Astrocyte (in vitro differentiated cells and primary cell): ENCODE measurements around the gene TLK2. TPM values are rescaled to one million over a fixed set of nuclear protein-coding genes. Genes with fewer than 3 reads are reported as not detected.

Experiments
- DNase-seq: peaks from one replicate; pipeline ENCODE4 v3.0.0-alpha.2; 2010; ENCODE audit warnings: low read depth
- FAIRE-seq: peaks from 2 replicates; lab custom pipeline; 2011; peaks lifted over from hg19 to GRCh38; lab: Jason Lieb, UNC
- H2AFZ ChIP-seq: 2 replicates; pipeline ENCODE4 v1.6.0; 2012; ENCODE audit warnings: low read depth, low read length, inconsistent platforms
- H3K27ac ChIP-seq: 2 replicates; pipeline ENCODE4 v1.5.1; 2011; ENCODE audit warnings: low read depth, low read length, inconsistent platforms
- H3K27me3 ChIP-seq: 2 replicates; pipeline ENCODE4 v1.6.0; 2011; ENCODE audit warnings: low read length, inconsistent platforms; ENCODE audit not compliant: insufficient read depth
- H3K36me3 ChIP-seq: 2 replicates; pipeline ENCODE4 v1.5.1; 2011; ENCODE audit warnings: low read length, inconsistent platforms; ENCODE audit not compliant: insufficient read depth
- H3K4me1 ChIP-seq: 2 replicates; pipeline ENCODE4 v1.5.1; 2011; ENCODE audit warnings: low read length, inconsistent platforms; ENCODE audit not compliant: insufficient read depth
- H3K4me2 ChIP-seq: 2 replicates; pipeline ENCODE4 v1.6.0; 2012; ENCODE audit warnings: low read length, inconsistent platforms
- H3K4me3 ChIP-seq: 2 replicates; pipeline ENCODE4 v1.5.1; 2011; ENCODE audit warnings: low read depth, mild to moderate bottlenecking, low read length, inconsistent platforms; ENCODE audit not compliant: insufficient read depth
- H3K79me2 ChIP-seq: 2 replicates; pipeline ENCODE4 v1.6.0; 2012; ENCODE audit warnings: mild to moderate bottlenecking, low read length, inconsistent platforms; ENCODE audit not compliant: insufficient read depth
- H3K9ac ChIP-seq: 2 replicates; pipeline ENCODE4 v1.6.0; 2012; ENCODE audit warnings: mild to moderate bottlenecking, low read length, inconsistent platforms
- H3K9me3 ChIP-seq: 2 replicates; pipeline ENCODE4 v1.5.1; 2012; ENCODE audit warnings: low read depth, mild to moderate bottlenecking, low read length, inconsistent platforms; ENCODE audit not compliant: insufficient read depth
- H4K20me1 ChIP-seq: 2 replicates; pipeline ENCODE4 v1.6.0; 2012; ENCODE audit warnings: low read length, inconsistent platforms; ENCODE audit not compliant: insufficient read depth
- H3K27ac Mint-ChIP-seq: one replicate; pipeline ENCODE4 v1.8.0; 2021; ENCODE audit warnings: mild to moderate bottlenecking, mixed read lengths; ENCODE audit not compliant: unreplicated experiment
- H3K27me3 Mint-ChIP-seq: one replicate; pipeline ENCODE4 v1.8.0; 2021; ENCODE audit warnings: low read depth, mixed read lengths; ENCODE audit not compliant: unreplicated experiment
- H3K36me3 Mint-ChIP-seq: one replicate; pipeline ENCODE4 v1.8.0; 2021; ENCODE audit warnings: low read depth, mixed read lengths; ENCODE audit not compliant: unreplicated experiment
- H3K4me1 Mint-ChIP-seq: one replicate; pipeline ENCODE4 v1.8.0; 2021; ENCODE audit warnings: low read depth, mixed read lengths; ENCODE audit not compliant: unreplicated experiment
- H3K4me3 Mint-ChIP-seq: one replicate; pipeline ENCODE4 v1.8.0; 2021; ENCODE audit warnings: mild to moderate bottlenecking, moderate library complexity, mixed read lengths; ENCODE audit not compliant: unreplicated experiment
- H3K9me3 Mint-ChIP-seq: one replicate; pipeline ENCODE4 v1.8.0; 2021; ENCODE audit warnings: mild to moderate bottlenecking, mixed read lengths; ENCODE audit not compliant: unreplicated experiment
- CTCF ChIP-seq: IDR thresholded peaks from 2 replicates; pipeline ENCODE4 v1.5.1; 2011; ENCODE audit warnings: low read depth, mild to moderate bottlenecking, inconsistent platforms, low read length, moderate library complexity; ENCODE audit not compliant: insufficient read depth
- EZH2 ChIP-seq: IDR thresholded peaks from 2 replicates; pipeline ENCODE4 v1.6.1; 2012; ENCODE audit warnings: mild to moderate bottlenecking, low read length, inconsistent platforms; ENCODE audit not compliant: insufficient read depth
- total RNA-seq: library from RNA; stranded (reverse); gene quantifications from 2 replicates; pipeline ENCODE4 v1.2.1, GENCODE V29; 2021

Gene TLK2
- total RNA-seq, 1 donor from 2014 or later, result 53.0 TPM

GRCh38 chr17:62627219-62627903 is 148.7 kb downstream of the TLK2 start, which contains the start of gene MRC2:
MRC2 (plus strand) TSS chr17:62627670; CDS start chr17:62627803, 133 bp downstream.
- Mint-ChIP-seq H3K4me3 (peak within 1 kb of the TSS; percentile 99), H3K27me3 (no peaks in the 10 kb centered on the region), H3K9me3 (no peaks in the 10 kb centered on the region), H3K27ac (peak within 1 kb of the TSS; percentile 99), H3K4me1 (peaks cover 35% of the 10 kb centered on the region), H3K36me3 (peaks cover 29% of the 10 kb centered on the region)
- H3K4me1 ChIP-seq, result peaks cover 43% of the 10 kb centered on the region
- H3K27me3 ChIP-seq, result no peaks in the 10 kb centered on the region
- H2AFZ ChIP-seq, result peak within 1 kb of the TSS; percentile 57
- H3K79me2 ChIP-seq, result peaks cover 55% of the 10 kb centered on the region
- DNase-seq (peak; percentile 83), FAIRE-seq (no peak)
- no peaks in the 10 kb centered on the region for H3K9me3 ChIP-seq
- H3K4me2 ChIP-seq, result peak within 1 kb of the TSS; percentile 99
- peak within 1 kb of the TSS; percentile 97 for H3K9ac ChIP-seq
- H3K27ac ChIP-seq, result peak within 1 kb of the TSS; percentile 95
- peak within 1 kb of the TSS; percentile 88 for H3K4me3 ChIP-seq
- TF ChIP-seq CTCF, result no peak
- TF ChIP-seq EZH2, result no peak
- H4K20me1 ChIP-seq, result peaks cover 40% of the 10 kb centered on the region
- H3K36me3 ChIP-seq, result no peaks in the 10 kb centered on the region

GRCh38 chr17:62627904-62628633 is 149.4 kb downstream of the TLK2 start:
- Mint-ChIP-seq H3K9me3 (no peaks in the 10 kb centered on the region), H3K27ac (peak overlapping the region; percentile 99), H3K4me1 (peaks cover 41% of the 10 kb centered on the region), H3K4me3 (peak overlapping the region; percentile 99), H3K27me3 (no peaks in the 10 kb centered on the region), H3K36me3 (peaks cover 30% of the 10 kb centered on the region)
- Histone ChIP-seq H3K36me3 (no peaks in the 10 kb centered on the region), H3K79me2 (peaks cover 62% of the 10 kb centered on the region), H3K27me3 (no peaks in the 10 kb centered on the region), H3K9ac (peak overlapping the region; percentile 97), H3K4me3 (peak overlapping the region; percentile 88), H3K4me2 (peak overlapping the region; percentile 99), H3K9me3 (no peaks in the 10 kb centered on the region), H3K27ac (peak overlapping the region; percentile 95), H2AFZ (peak overlapping the region; percentile 17), H4K20me1 (peaks cover 47% of the 10 kb centered on the region), H3K4me1 (peaks cover 49% of the 10 kb centered on the region)
- no peak for TF ChIP-seq EZH2
- TF ChIP-seq CTCF, result no peak
- DNase-seq (peak; percentile 65), FAIRE-seq (no peak)
